GM12878 (cell line): ENCODE data around the gene MLXIP. TPM values are rescaled to one million over a fixed set of nuclear protein-coding genes. Genes with fewer than 3 reads are reported as not detected.

Experiments
- ATAC-seq: fragments of 200-7000 bp; cut with Tn5 transposase; 3 replicates; pipeline ENCODE4 v1.9.1; 2020; ENCODE audit warnings: mild to moderate bottlenecking, moderate library complexity
- BruUV-seq: library from RNA; stranded (reverse); fragments of 400-500 nt; replicated peaks from 2 replicates; lab custom pipeline; 2021; lab: Mats Ljungman, UMichigan
- CTCF ChIA-PET: fragments of 300-600 bp; sonication (Branson Sonifier 250); formaldehyde crosslinking; extraction: SDS; loops from one replicate; lab custom pipeline; 2021; ENCODE audit warnings: inconsistent platforms; lab: Yijun Ruan, JAX
- POLR2A ChIA-PET: fragments of 350-600 bp; formaldehyde crosslinking; extraction: SDS; loops from one replicate; lab custom pipeline; 2021; ENCODE audit warnings: inconsistent platforms; lab: Charles Lee
- RAD21 ChIA-PET: fragments of 300-600 bp; sonication (Branson Sonifier 250); formaldehyde crosslinking; loops from one replicate; lab custom pipeline; 2023; ENCODE audit warnings: antibody characterized with exemption; ENCODE audit not compliant: unreplicated experiment; lab: Charles Lee
- SMC1A ChIA-PET: fragments of 300-600 bp; sonication (Branson Sonifier 250); formaldehyde crosslinking; loops from one replicate; lab custom pipeline; 2023; ENCODE audit not compliant: unreplicated experiment, uncharacterized antibody; lab: Charles Lee
- DNase-seq: peaks from one replicate; pipeline ENCODE4 v3.0.0-alpha.2; 2011; ENCODE audit warnings: low read depth, low spot score
- FAIRE-seq: peaks from 3 replicates; lab custom pipeline; 2011; peaks lifted over from hg19 to GRCh38; lab: Jason Lieb, UNC
- H2AFZ ChIP-seq: 2 replicates; pipeline ENCODE4 v1.6.0; 2011; ENCODE audit warnings: low read depth, low read length, control low read depth; ENCODE audit not compliant: control insufficient read depth
- H3K27ac ChIP-seq: 2 replicates; pipeline ENCODE4 v1.5.1; 2011; ENCODE audit warnings: control low read depth; ENCODE audit not compliant: control insufficient read depth, insufficient read depth
- H3K27me3 ChIP-seq, 2 experiments: replicated peaks in 1 of 2; 2 replicates each; pipeline versions ENCODE4 v1.6.0 to v1.6.1; 2011; ENCODE audit warnings: low read length in 1 of 2; ENCODE audit not compliant: control insufficient read depth in 2 of 2, insufficient read depth in 2 of 2
- H3K36me3 ChIP-seq, 2 experiments: 2 replicates each; pipeline ENCODE4 v1.5.1; 2011; ENCODE audit warnings: low read length in 1 of 2; ENCODE audit not compliant: control insufficient read depth in 2 of 2, insufficient read depth in 2 of 2
- H3K4me1 ChIP-seq: 2 replicates; pipeline ENCODE4 v1.6.1; 2011; ENCODE audit warnings: mild to moderate bottlenecking, low read length, moderate library complexity, mixed read lengths; ENCODE audit not compliant: control insufficient read depth, insufficient read depth
- H3K4me2 ChIP-seq: 2 replicates; pipeline ENCODE4 v1.6.0; 2011; ENCODE audit warnings: control low read depth; ENCODE audit not compliant: control insufficient read depth, insufficient read depth
- H3K4me3 ChIP-seq: fragments of 200-600 bp; sonication (generic); 2 replicates; pipeline ENCODE4 v1.5.1; 2016
- H3K79me2 ChIP-seq: 2 replicates; pipeline ENCODE4 v1.6.0; 2011; ENCODE audit warnings: low read length; ENCODE audit not compliant: control insufficient read depth, insufficient read depth
- H3K9ac ChIP-seq: 2 replicates; pipeline ENCODE4 v1.8.0; 2011; ENCODE audit warnings: low read length, control low read depth, mixed read lengths; ENCODE audit not compliant: control insufficient read depth, insufficient read depth
- H3K9me3 ChIP-seq: replicated peaks from 3 replicates; pipeline ENCODE4 v1.5.1; 2011; ENCODE audit warnings: mild to moderate bottlenecking, low read length; ENCODE audit not compliant: control insufficient read depth, insufficient read depth
- H4K20me1 ChIP-seq: 2 replicates; pipeline ENCODE4 v1.6.0; 2011; ENCODE audit not compliant: control insufficient read depth, insufficient read depth
- EGR1 ChIP-seq, 2 experiments: IDR thresholded peaks; 1 replicate in 1 of 2; 2 replicates in 1 of 2; pipeline ENCODE4 v1.6.1; 2011 to 2012; ENCODE audit warnings: low read depth in 2 of 2, low read length in 2 of 2, borderline replicate concordance in 1 of 2, mild to moderate bottlenecking in 1 of 2, moderate library complexity in 1 of 2
- IRF4 ChIP-seq: IDR thresholded peaks from 2 replicates; pipeline ENCODE4 v1.6.1; 2011; ENCODE audit warnings: low read depth, low read length
- MEF2A ChIP-seq: IDR thresholded peaks from 2 replicates; pipeline ENCODE4 v1.6.1; 2011; ENCODE audit warnings: low read depth, mild to moderate bottlenecking, low read length, moderate library complexity; ENCODE audit not compliant: insufficient read depth
- MYB ChIP-seq: fragments of 150-350 bp; IDR thresholded peaks from 2 replicates; pipeline ENCODE4 v1.6.1; 2014; ENCODE audit warnings: mild to moderate bottlenecking, low read depth, low read length, borderline replicate concordance
- POU2F2 ChIP-seq: IDR thresholded peaks from 3 replicates; pipeline ENCODE4 v1.6.1; 2011; ENCODE audit warnings: low read depth, mild to moderate bottlenecking, low read length, borderline replicate concordance
- SIN3A ChIP-seq: IDR thresholded peaks from 2 replicates; pipeline ENCODE4 v1.6.1; 2012; ENCODE audit warnings: low read depth, low read length, improper control_type of control experiment
- SMAD5 ChIP-seq: IDR thresholded peaks from 2 replicates; pipeline ENCODE4 v1.6.1; 2016; ENCODE audit warnings: antibody characterized with exemption, low read depth
- STAT3 ChIP-seq: IDR thresholded peaks from 2 replicates; pipeline ENCODE4 v1.6.1; 2011; ENCODE audit warnings: low read depth, low read length, improper control_type of control experiment
- SUPT20H ChIP-seq: IDR thresholded peaks from 2 replicates; pipeline ENCODE4 v1.6.1; 2011; ENCODE audit warnings: low read depth, mild to moderate bottlenecking, low read length, moderate library complexity, borderline replicate concordance; ENCODE audit not compliant: control insufficient read depth
- ZNF24 ChIP-seq: fragments of 450-650 bp; IDR thresholded peaks from 2 replicates; pipeline ENCODE4 v1.6.1; 2017; ENCODE audit warnings: antibody characterized with exemption, mild to moderate bottlenecking
- WGBS: methylation state at CpG from one replicate; pipeline ENCODE4 v1.1.6; 2016; ENCODE audit warnings: low lambda C conversion rate; ENCODE audit not compliant: insufficient replicate concordance, insufficient coverage; ENCODE audit errors: missing lambda C conversion rate; 5-methylcytosine and 5-hydroxymethylcytosine counted together
- in situ Hi-C: fragments of 300-500 bp; cut with MboI; formaldehyde crosslinking; loops from 9 replicates; pipeline ENCODE4 v1.14.3; 2018; ENCODE audit warnings: mixed read lengths
- intact Hi-C: fragments of 100-400 bp; cut with micrococcal nuclease; formaldehyde crosslinking; loops from one replicate; pipeline ENCODE4 v1.14.2; 2022; ENCODE audit not compliant: unreplicated experiment
- polyA plus RNA-seq, 11 experiments: library from polyadenylated mRNA; depleted of rRNA in 4 of 11; unstranded in 6 of 11; stranded (reverse) in 5 of 11; fragments of >200 nt; fragmentation: Nextera tagmentation in 4 of 11; fragmentation: Illumina TruSeq in 1 of 11; extraction: Ambion mirVana in 4 of 11; extraction: Trizol in 1 of 11; gene quantifications; 1 replicate in 1 of 11; 2 replicates in 10 of 11; pipeline versions ENCODE4 v1.2.1 to v1.2.3, GENCODE V29; 2011 to 2016; ENCODE audit warnings: inconsistent platforms in 2 of 11, missing spikeins in 2 of 11, low read depth in 1 of 11
- total RNA-seq, 4 experiments: library from RNA; depleted of rRNA in 3 of 4; stranded (reverse); fragments of >200 nt in 3 of 4; fragmentation: Illumina TruSeq in 1 of 4; extraction: Trizol in 1 of 4; gene quantifications; 2 replicates each; pipeline versions ENCODE4 v1.2.1 to v1.2.3, GENCODE V29; 2013 to 2021
- TF ChIP-seq, protein P1 (sequence below): IDR thresholded peaks from 2 replicates; pipeline ENCODE4 v1.6.1; 2011; ENCODE audit warnings: low read depth, low read length, improper control_type of control experiment, borderline replicate concordance

MLXIP gene
- total and polyA plus RNA-seq, 10 of the 15 experiments (the other 5 are each of a cell fraction or from before 2014, with no cell fraction given) = 1.1 to 23.7 (median 7.0) TPM

DNA sequence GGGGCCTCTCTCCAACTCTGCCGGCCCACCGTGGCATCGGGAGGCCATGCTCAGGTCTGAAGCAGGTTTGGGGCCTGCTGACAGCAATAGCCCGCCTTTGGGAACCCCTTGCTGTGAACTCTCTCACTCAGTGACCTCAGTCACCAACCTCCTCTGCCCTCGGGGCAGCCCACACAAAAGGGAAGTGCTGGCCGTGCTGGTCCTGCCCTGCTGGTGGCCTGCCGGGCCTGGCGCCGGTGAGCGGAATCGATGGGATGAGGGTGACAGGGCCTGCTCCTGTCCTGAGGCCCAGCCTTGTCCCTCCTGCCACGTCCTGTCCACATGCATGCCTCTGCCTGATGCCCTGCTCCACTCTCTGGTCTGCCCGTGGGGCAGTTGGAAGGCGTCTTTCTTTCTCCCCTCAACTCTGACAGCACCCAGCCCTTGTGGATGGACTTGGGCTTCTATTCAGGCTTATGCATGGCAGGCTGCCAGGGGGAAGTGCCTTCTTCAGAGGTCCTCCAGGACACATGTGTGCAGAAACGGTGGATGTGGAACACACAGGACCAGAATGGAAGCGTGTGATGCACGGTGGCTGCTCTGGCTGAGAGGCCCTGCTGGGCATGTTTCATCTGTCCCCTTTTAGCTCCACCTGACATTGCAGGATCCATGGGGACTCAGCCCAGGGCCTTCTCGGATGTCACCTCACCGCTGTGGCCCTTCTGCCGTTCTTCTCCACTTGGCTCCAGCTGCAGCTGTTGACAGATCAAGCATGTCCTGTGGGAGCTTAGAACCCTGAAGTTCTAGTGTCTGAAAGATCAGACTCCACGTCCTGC lies 63.6 kb downstream of the MLXIP start:
- no peaks in the 10 kb centered on the region for H3K9me3 ChIP-seq
- no TSS peak for BruUV-seq
- H3K4me2 ChIP-seq = no peak overlapping the region
- FAIRE-seq (no peak), ATAC-seq (no peak), DNase-seq (no peak)
- TF ChIP-seq SMAD5 (no peak), EGR1 (IDR thresholded peaks at IDR 0.05; ENCODE audit: borderline replicate concordance in 1 of 2, low read depth in 2 of 2, low read length in 2 of 2) (no peak), SUPT20H (no peak), MYB (no peak), POU2F2 (no peak), MEF2A (no peak), STAT3 (no peak), IRF4 (no peak), ZNF24 (no peak), SIN3A (no peak)
- TF ChIP-seq, protein P1, sequence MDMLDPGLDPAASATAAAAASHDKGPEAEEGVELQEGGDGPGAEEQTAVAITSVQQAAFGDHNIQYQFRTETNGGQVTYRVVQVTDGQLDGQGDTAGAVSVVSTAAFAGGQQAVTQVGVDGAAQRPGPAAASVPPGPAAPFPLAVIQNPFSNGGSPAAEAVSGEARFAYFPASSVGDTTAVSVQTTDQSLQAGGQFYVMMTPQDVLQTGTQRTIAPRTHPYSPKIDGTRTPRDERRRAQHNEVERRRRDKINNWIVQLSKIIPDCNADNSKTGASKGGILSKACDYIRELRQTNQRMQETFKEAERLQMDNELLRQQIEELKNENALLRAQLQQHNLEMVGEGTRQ = no peak
- POLR2A ChIA-PET = no interaction called here
- no peaks in the 10 kb centered on the region for H3K27me3 ChIP-seq
- H4K20me1 ChIP-seq = no peaks in the 10 kb centered on the region
- intact Hi-C loops = no loop called here
- H3K27ac ChIP-seq = no peak overlapping the region
- no peak overlapping the region for H3K9ac ChIP-seq
- no peak overlapping the region for H2AFZ ChIP-seq
- 76% methylated on average over 21 of the region's 21 CpGs for WGBS
- SMC1A ChIA-PET = no interaction called here
- H3K36me3 ChIP-seq = no peaks in the 10 kb centered on the region
- H3K4me3 ChIP-seq = no peak overlapping the region
- H3K4me1 ChIP-seq = no peaks in the 10 kb centered on the region
- CTCF ChIA-PET = no interaction called here
- in situ Hi-C loops = no loop called here
- no peaks in the 10 kb centered on the region for H3K79me2 ChIP-seq
- RAD21 ChIA-PET = no interaction called here
